Keratinocyte (primary cell): ENCODE measurements around the gene ZBTB17. TPM values are rescaled to one million over a fixed set of nuclear protein-coding genes. Genes with fewer than 3 reads are reported as not detected.

Experiments
- DNase-seq: peaks from one replicate; pipeline ENCODE4 v3.0.0-alpha.2; 2011; ENCODE audit warnings: low read depth, missing footprints, low spot score
- FAIRE-seq: peaks from 2 replicates; lab custom pipeline; 2011; peaks lifted over from hg19 to GRCh38; lab: Jason Lieb, UNC
- H2AFZ ChIP-seq: 2 replicates; pipeline ENCODE4 v1.6.0; 2012; ENCODE audit warnings: low read length, control low read depth, inconsistent platforms; ENCODE audit not compliant: control insufficient read depth
- H3K27ac ChIP-seq: 2 replicates; pipeline ENCODE4 v1.5.1; 2011; ENCODE audit warnings: low read length; ENCODE audit not compliant: control insufficient read depth, insufficient read depth
- H3K27me3 ChIP-seq: 3 replicates; pipeline ENCODE4 v1.6.0; 2011; ENCODE audit warnings: low read length; ENCODE audit not compliant: control insufficient read depth, insufficient read depth; ENCODE audit errors: extremely low read depth
- H3K36me3 ChIP-seq, 2 experiments: 2 replicates in 1 of 2; 3 replicates in 1 of 2; pipeline ENCODE4 v1.5.1; 2011; ENCODE audit warnings: low read length in 2 of 2, mild to moderate bottlenecking in 1 of 2; ENCODE audit not compliant: control insufficient read depth in 2 of 2, insufficient read depth in 2 of 2; ENCODE audit errors: extremely low read depth in 1 of 2
- H3K4me1 ChIP-seq: 3 replicates; pipeline ENCODE4 v1.5.1; 2011; ENCODE audit warnings: low read length; ENCODE audit not compliant: control insufficient read depth, insufficient read depth; ENCODE audit errors: extremely low read depth
- H3K4me2 ChIP-seq: 3 replicates; pipeline ENCODE4 v1.6.0; 2011; ENCODE audit warnings: low read depth, low read length; ENCODE audit not compliant: control insufficient read depth, insufficient read depth; ENCODE audit errors: extremely low read depth
- H3K4me3 ChIP-seq, 3 experiments: fragments of 200-600 bp in 1 of 3; sonication (generic) in 1 of 3; 2 replicates in 2 of 3; 3 replicates in 1 of 3; pipeline ENCODE4 v1.5.1; 2011 to 2016; ENCODE audit warnings: low read length in 3 of 3, mild to moderate bottlenecking in 3 of 3, control low read depth in 2 of 3, inconsistent platforms in 1 of 3, low read depth in 1 of 3, mixed read lengths in 1 of 3, mixed run types in 1 of 3, moderate library complexity in 1 of 3; ENCODE audit not compliant: control insufficient read depth in 2 of 3, insufficient read depth in 2 of 3; ENCODE audit errors: extremely low read depth in 1 of 3
- H3K79me2 ChIP-seq: 2 replicates; pipeline ENCODE4 v1.6.0; 2012; ENCODE audit warnings: low read length; ENCODE audit not compliant: control insufficient read depth, insufficient read depth
- H3K9ac ChIP-seq: 3 replicates; pipeline ENCODE4 v1.6.0; 2011; ENCODE audit warnings: low read length; ENCODE audit not compliant: control insufficient read depth, insufficient read depth; ENCODE audit errors: extremely low read depth
- H3K9me1 ChIP-seq: 3 replicates; pipeline ENCODE4 v1.6.0; 2011; ENCODE audit warnings: low read length; ENCODE audit not compliant: control insufficient read depth, insufficient read depth; ENCODE audit errors: extremely low read depth
- H3K9me3 ChIP-seq: 2 replicates; pipeline ENCODE4 v1.5.1; 2012; ENCODE audit warnings: low read depth, low read length; ENCODE audit not compliant: control insufficient read depth
- H4K20me1 ChIP-seq: 3 replicates; pipeline ENCODE4 v1.6.0; 2011; ENCODE audit warnings: low read length; ENCODE audit not compliant: control insufficient read depth, insufficient read depth; ENCODE audit errors: extremely low read depth
- CTCF ChIP-seq, 3 experiments: IDR thresholded peaks in 1 of 3; conservative IDR thresholded peaks in 1 of 3; optimal IDR thresholded peaks in 1 of 3; 2 replicates in 2 of 3; 3 replicates in 1 of 3; pipeline versions ENCODE3 to v1.5.1; 2011; ENCODE audit warnings: low read length in 3 of 3, mild to moderate bottlenecking in 3 of 3, moderate library complexity in 2 of 3, control low read depth in 1 of 3, inconsistent platforms in 1 of 3; ENCODE audit not compliant: insufficient read depth in 2 of 3; ENCODE audit errors: extremely low read depth in 1 of 3
- EZH2 ChIP-seq: IDR thresholded peaks from one replicate; pipeline ENCODE4 v1.6.1; 2012; ENCODE audit warnings: inconsistent platforms, mild to moderate bottlenecking, low read length, moderate library complexity
- dilution Hi-C: fragments of 300-500 bp; cut with MboI; formaldehyde crosslinking; loops from one replicate; pipeline ENCODE4 v1.7.0; 2020; ENCODE audit warnings: low sequenced_read_pairs; ENCODE audit not compliant: extremely low pct_ligation_motif_present
- polyA plus RNA-seq, 5 experiments: library from polyadenylated mRNA; depleted of rRNA in 3 of 5; stranded (reverse) in 3 of 5; stranded (forward) in 1 of 5; unstranded in 1 of 5; fragments of >200 nt; gene quantifications; 1 replicate in 1 of 5; 2 replicates in 3 of 5; 3 replicates in 1 of 5; pipeline versions ENCODE4 v1.2.1 to v1.2.3, GENCODE V29; 2011 to 2012; ENCODE audit warnings: missing spikeins in 2 of 5, low read depth in 1 of 5, low replicate concordance in 1 of 5

The ZBTB17 gene
- polyA plus RNA-seq, 1 donor (not counting 4 experiments of a cell fraction or from before 2014, with no cell fraction given) = 18.4 TPM

- H3K4me1 ChIP-seq = peaks cover 4% of the 10 kb centered on the region
- H3K36me3 ChIP-seq = no peaks in the 10 kb centered on the region
- DNase-seq (no peak), FAIRE-seq (no peak)
- no peaks in the 10 kb centered on the region for H3K9me3 ChIP-seq
- peaks cover 5% of the 10 kb centered on the region for H4K20me1 ChIP-seq
- H2AFZ ChIP-seq = no peak overlapping the region
- no peaks in the 10 kb centered on the region for H3K27me3 ChIP-seq
- no peaks in the 10 kb centered on the region for H3K9me1 ChIP-seq
- no peak overlapping the region for H3K27ac ChIP-seq
- H3K4me2 ChIP-seq = no peak overlapping the region
- TF ChIP-seq CTCF (optimal IDR thresholded peaks at IDR 0.05 in 1 of 3, IDR thresholded peaks at IDR 0.05 in 1 of 3, conservative IDR thresholded peaks at IDR 0.05 in 1 of 3; ENCODE audit: extremely low read depth in 1 of 3, insufficient read depth in 2 of 3, low read length in 3 of 3) (no peak), EZH2 (no peak)
- no peak overlapping the region for H3K9ac ChIP-seq
- dilution Hi-C loops = no loop called here
- H3K79me2 ChIP-seq = no peaks in the 10 kb centered on the region
- H3K4me3 ChIP-seq = no peak overlapping the region
These were observed 40.3 kb upstream of the ZBTB17 start for GRCh38 chr1:16015960-16016901.

- Histone ChIP-seq H3K9me1 (no peaks in the 10 kb centered on the region), H3K9ac (no peak overlapping the region), H3K4me1 (peaks cover 4% of the 10 kb centered on the region), H2AFZ (no peak overlapping the region), H3K27ac (no peak overlapping the region), H3K4me3 (no peak overlapping the region), H3K9me3 (no peaks in the 10 kb centered on the region), H3K79me2 (no peaks in the 10 kb centered on the region), H3K36me3 (no peaks in the 10 kb centered on the region), H3K27me3 (no peaks in the 10 kb centered on the region), H4K20me1 (peaks cover 5% of the 10 kb centered on the region), H3K4me2 (no peak overlapping the region)
- DNase-seq (no peak), FAIRE-seq (no peak)
- TF ChIP-seq CTCF (optimal IDR thresholded peaks at IDR 0.05 in 1 of 3, IDR thresholded peaks at IDR 0.05 in 1 of 3, conservative IDR thresholded peaks at IDR 0.05 in 1 of 3; ENCODE audit: extremely low read depth in 1 of 3, insufficient read depth in 2 of 3, low read length in 3 of 3) (no peak), EZH2 (no peak)
- dilution Hi-C loops = no loop called here
These were observed 39.6 kb upstream of the ZBTB17 start for GRCh38 chr1:16015491-16015890.
